AG04450 (cell line): ENCODE results near the gene SPATA20. TPM values are rescaled to one million over a fixed set of nuclear protein-coding genes. Genes with fewer than 3 reads are reported as not detected.

Experiments
- CTCF ChIA-PET: fragments of 300-600, 350-600 bp; formaldehyde crosslinking; extraction: SDS; loops from one replicate; lab custom pipeline; 2022; ENCODE audit warnings: antibody characterized with exemption, inconsistent platforms; lab: Charles Lee
- POLR2A ChIA-PET: fragments of 350-600 bp; formaldehyde crosslinking; extraction: SDS; loops from one replicate; lab custom pipeline; 2021; ENCODE audit warnings: antibody characterized with exemption, inconsistent platforms; lab: Yijun Ruan, JAX
- DNase-seq: peaks from one replicate; pipeline ENCODE4 v3.0.0-alpha.2; 2011; ENCODE audit warnings: low read depth, low spot score
- H3K27ac ChIP-seq: one replicate; pipeline ENCODE4 v1.5.1; 2012; ENCODE audit warnings: low read depth, low read length, control low read depth
- H3K27me3 ChIP-seq: one replicate; pipeline ENCODE4 v1.6.0; 2012; ENCODE audit warnings: low read length; ENCODE audit not compliant: control insufficient read depth, insufficient read depth
- H3K4me3 ChIP-seq: 2 replicates; pipeline ENCODE4 v1.5.1; 2011; ENCODE audit warnings: mild to moderate bottlenecking, low read depth, low read length, control low read depth
- H3K9me3 ChIP-seq: 2 replicates; pipeline ENCODE4 v1.5.1; 2012; ENCODE audit warnings: low read length; ENCODE audit not compliant: control insufficient read depth, insufficient read depth
- polyA plus RNA-seq: library from polyadenylated mRNA; depleted of rRNA; stranded (reverse); fragments of >200 nt; gene quantifications from 2 replicates; pipeline ENCODE4 v1.2.3, GENCODE V29; 2011
- TF ChIP-seq, protein P1 (sequence below): IDR thresholded peaks from 2 replicates; pipeline ENCODE4 v1.5.1; 2011; ENCODE audit warnings: low read depth, low read length, control low read depth, inconsistent platforms

Gene SPATA20
- polyA plus RNA-seq, 1 experiment, result 17.1 TPM

DNA sequence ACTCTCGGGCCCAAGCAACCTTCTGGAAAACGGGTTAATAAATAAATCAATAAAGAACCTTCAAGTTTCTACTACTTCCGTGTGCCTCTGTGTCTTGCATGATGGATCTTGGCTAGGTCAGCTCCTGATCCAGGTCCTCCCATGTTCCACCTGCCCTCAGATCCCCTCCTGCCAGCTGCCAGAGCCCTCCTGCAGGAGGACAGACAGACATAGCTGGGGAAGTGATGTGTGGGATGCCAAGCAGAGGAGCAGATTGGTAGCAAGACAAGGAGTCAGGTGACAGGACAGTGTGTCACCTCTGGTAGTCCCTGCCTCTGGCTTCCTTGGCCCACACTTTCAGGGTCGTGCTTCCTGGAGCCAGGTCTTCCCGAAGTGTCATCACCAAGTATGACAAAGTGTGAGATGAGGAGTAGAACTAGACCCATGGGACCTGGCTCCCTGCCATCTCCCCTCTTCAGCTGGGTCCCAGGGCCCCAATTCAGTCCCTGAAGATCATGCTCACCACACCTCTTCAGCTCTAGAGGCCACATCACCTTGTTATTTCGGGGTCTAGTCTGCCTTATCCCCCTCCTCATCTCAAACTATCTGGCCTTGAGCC, 15.4 kb upstream of the SPATA20 start:
- TF ChIP-seq, protein P1, sequence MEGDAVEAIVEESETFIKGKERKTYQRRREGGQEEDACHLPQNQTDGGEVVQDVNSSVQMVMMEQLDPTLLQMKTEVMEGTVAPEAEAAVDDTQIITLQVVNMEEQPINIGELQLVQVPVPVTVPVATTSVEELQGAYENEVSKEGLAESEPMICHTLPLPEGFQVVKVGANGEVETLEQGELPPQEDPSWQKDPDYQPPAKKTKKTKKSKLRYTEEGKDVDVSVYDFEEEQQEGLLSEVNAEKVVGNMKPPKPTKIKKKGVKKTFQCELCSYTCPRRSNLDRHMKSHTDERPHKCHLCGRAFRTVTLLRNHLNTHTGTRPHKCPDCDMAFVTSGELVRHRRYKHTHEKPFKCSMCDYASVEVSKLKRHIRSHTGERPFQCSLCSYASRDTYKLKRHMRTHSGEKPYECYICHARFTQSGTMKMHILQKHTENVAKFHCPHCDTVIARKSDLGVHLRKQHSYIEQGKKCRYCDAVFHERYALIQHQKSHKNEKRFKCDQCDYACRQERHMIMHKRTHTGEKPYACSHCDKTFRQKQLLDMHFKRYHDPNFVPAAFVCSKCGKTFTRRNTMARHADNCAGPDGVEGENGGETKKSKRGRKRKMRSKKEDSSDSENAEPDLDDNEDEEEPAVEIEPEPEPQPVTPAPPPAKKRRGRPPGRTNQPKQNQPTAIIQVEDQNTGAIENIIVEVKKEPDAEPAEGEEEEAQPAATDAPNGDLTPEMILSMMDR, result no peak
- Histone ChIP-seq H3K27me3 (peaks cover 43% of the 10 kb centered on the region), H3K4me3 (no peak overlapping the region), H3K27ac (no peak overlapping the region), H3K9me3 (no peaks in the 10 kb centered on the region; the same call in 1 of the 2 replicates)
- CTCF ChIA-PET, result interaction anchor here (0.5 to 1.9 kb wide), 3 partner anchors 28 to 183 kb away, joined by 3 to 4 read pairs (median 3); no protein-coding TSS in a partner anchor
- DNase-seq, result no peak
- POLR2A ChIA-PET, result interaction anchor here (1.3 kb wide), 1 partner anchor 10 kb away, joined by 3 read pairs; no protein-coding TSS in a partner anchor

DNA sequence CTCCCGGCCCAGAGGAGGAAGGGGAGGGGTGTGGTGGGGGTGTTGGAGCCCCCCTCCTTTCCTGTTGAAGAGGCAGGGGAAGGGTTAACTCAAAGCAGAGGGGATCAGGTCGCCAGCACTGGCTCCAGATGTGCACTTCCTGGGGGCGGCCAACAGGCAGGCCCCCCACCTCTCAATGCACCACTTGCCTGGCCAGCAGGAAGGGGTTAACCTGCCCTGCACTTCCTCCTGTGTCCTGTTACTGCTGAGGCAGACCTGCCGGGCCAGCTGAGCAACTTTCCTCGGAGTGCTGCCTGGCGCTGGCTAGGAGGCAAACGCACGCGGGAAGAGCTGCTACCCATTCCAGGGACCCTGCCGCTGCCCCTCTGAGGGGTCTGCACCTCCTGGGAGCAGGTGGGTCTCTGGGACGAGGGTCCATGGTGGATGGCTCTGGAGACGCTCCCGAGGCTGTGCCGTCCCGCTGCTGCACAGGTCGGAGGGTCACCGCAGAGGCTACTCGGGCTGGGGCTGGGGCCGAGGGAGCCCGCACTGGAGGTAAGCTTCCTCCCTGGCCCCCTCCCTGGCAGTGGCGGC, 14.4 kb upstream of the SPATA20 start, which contains the start of gene EPN3:
Gene EPN3, plus strand, starts transcription at position 284 of the 573 bp plus-strand sequence. CDS start 3,822 bp downstream, outside the sequence.
- peaks cover 43% of the 10 kb centered on the region for H3K27me3 ChIP-seq
- H3K4me3 ChIP-seq, result no peak within 1 kb of the TSS

DNA sequence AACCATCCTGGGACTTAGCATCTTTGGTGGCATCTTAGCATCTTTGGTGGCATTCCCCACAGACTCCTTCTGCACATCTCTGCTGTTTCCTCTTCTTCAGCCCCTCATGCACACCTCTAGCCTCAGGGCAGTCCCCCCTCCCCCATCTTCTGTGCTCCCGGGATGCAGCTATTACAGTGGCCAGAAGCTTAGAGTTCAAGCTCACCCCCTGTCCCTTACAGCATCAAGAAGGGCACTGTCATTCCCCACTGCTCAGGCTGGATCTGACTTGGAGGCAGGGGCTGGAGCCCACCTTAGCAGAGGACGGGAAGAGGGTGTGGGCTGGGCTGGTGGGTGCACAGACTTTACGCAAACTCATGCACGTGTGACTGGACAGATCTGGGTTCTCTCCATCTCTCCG, 13.8 kb upstream of the SPATA20 start:
- no peaks in the 10 kb centered on the region; the same call in 1 of the 2 replicates for H3K9me3 ChIP-seq
- peaks cover 40% of the 10 kb centered on the region for H3K27me3 ChIP-seq
- H3K27ac ChIP-seq, result no peak overlapping the region
- H3K4me3 ChIP-seq, result no peak overlapping the region
- CTCF ChIA-PET, result no interaction called here
- DNase-seq, result no peak
- POLR2A ChIA-PET, result no interaction called here
- TF ChIP-seq, protein P1, result no peak

More for the DNA sequence above, 14.4 kb upstream of the SPATA20 start, which contains the start of gene EPN3:
- DNase-seq, result no peak
- POLR2A ChIA-PET, result no interaction called here
- no peak within 1 kb of the TSS for H3K27ac ChIP-seq
- H3K9me3 ChIP-seq, result no peaks in the 10 kb centered on the region; the same call in 1 of the 2 replicates
- TF ChIP-seq, protein P1, result no peak
- CTCF ChIA-PET, result interaction anchor here (1.9 kb wide), 1 partner anchor 162 kb away, joined by 4 read pairs; no protein-coding TSS in a partner anchor

DNA sequence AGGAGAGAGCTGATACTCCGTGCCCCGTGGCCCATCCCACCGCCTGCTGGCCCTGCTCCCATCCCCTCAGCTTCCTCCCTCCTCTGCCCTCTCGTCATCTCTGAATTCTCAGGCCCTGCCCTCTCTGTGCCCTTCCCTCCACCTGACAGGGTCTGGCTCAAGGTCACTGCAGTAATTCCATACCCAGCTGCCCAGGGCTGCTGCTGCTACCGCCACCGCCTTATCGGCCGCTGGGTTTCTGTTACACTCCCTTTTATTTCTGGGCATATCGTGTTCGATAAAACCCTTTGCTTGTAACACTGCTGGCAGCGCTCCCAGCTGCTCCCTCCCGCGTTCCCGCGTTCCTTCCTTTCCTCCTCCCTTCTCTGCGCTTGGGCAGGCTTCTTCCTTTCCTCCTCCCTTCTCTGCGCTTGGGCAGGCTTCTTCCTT, 13.2 kb upstream of the SPATA20 start:
- DNase-seq, result no peak
- TF ChIP-seq, protein P1, result no peak
- Histone ChIP-seq H3K9me3 (no peaks in the 10 kb centered on the region; the same call in 1 of the 2 replicates), H3K27ac (no peak overlapping the region), H3K4me3 (no peak overlapping the region), H3K27me3 (peaks cover 40% of the 10 kb centered on the region)
- POLR2A ChIA-PET, result no interaction called here
- CTCF ChIA-PET, result no interaction called here
